AG20443 (cell line): ENCODE measurements around the gene SRGAP2B.
"Not testable (repeated sequence)": the region's sequence is repeated elsewhere in the genome, so short reads cannot be mapped to it uniquely, and the experiment has no call there.

ENCODE experiments used
- DNase-seq: peaks from one replicate; pipeline ENCODE4 v3.0.0; 2012; ENCODE audit warnings: low spot score, mixed read lengths

Gene SRGAP2B

DNA sequence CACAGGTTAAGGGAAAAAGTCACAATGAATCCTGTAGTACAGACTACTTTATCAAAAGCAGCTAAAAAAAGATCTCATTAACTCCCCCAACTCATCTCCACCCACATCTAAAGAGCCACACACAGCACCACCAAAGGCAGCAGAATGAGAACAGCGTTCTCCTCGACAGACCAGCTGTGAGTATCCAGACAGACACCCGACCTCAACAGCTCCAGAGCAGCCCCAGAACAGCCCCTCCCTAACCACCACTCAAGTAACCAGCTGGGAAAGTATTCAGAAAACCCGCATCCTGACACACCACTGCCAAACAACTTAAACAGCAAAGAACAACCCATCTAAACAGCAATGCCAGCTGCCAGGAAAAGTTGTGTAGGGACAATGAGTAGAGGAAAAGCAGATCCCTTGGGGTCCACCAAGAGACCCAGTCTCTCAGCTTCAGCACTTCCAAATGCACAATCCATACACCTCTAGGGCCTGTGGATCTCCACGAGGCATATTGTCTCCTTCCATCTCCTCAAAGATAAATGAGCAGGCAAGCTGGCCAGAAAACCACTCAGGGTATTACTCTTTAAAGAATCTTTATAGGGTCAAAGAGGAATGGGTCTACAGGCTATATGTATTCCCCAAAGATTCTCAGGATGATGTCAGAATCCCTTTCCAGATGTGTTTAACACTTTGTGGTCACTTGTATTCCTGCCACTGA lies 49.4 kb downstream of the SRGAP2B start:
- not testable (repeated sequence) for DNase-seq

DNA sequence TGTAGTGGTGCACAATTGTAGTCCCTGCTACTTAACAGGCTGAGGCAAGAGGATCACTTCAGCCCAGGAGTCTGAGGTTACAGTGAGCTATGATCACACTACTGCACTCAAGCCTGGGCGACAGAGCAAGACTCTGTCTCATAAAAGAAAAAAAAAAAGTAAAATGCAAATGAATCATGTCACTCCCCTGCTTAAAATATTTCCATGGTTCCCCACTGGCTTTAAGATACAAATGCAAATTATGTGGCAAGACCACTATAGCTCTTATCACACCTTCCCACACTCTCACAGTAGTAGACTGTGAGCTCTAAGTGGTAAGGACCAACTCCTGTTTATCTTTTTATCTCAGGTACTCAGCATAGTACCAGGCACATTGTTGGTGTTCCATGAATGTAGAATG lies 53.6 kb downstream of the SRGAP2B start:
- not testable (repeated sequence) for DNase-seq

DNA sequence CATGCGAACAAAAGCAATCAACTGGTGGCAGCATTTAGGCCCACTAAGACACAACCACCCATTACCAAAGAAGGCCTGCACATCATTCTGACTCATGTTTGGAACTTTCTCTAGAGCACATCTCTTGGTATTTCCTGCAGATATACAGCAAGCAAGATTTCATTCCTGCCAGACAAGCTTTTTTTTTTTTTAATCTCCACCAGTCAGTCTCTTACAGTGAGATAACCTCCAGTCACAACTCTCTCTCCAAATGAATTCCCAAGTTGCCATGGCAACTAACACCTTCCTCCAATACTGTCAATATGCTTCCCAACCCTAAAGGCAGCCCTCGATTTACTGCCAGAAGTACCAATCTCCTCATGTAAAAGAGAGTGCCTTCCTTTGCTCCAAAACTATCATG lies 59.1 kb downstream of the SRGAP2B start:
- DNase-seq: not testable (repeated sequence)

DNA sequence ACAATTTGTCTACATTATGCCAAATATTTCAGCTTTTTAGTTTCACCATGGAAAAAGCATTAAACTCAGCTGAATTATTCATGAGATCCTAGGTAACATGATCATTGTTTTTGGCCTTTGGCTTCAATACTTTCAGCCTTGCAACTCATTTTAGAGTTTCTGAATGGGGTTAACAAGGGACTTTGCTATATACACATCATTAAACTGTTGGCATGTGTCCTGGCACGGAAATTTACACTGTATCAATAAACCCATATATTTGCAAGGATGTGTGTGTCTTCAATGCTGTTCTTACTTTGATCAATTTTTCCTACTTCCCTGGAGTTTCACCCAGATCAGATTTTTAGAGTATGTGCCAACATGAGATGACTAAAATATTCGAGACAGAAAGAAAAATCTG lies 61.6 kb downstream of the SRGAP2B start:
- DNase-seq: not testable (repeated sequence)

DNA sequence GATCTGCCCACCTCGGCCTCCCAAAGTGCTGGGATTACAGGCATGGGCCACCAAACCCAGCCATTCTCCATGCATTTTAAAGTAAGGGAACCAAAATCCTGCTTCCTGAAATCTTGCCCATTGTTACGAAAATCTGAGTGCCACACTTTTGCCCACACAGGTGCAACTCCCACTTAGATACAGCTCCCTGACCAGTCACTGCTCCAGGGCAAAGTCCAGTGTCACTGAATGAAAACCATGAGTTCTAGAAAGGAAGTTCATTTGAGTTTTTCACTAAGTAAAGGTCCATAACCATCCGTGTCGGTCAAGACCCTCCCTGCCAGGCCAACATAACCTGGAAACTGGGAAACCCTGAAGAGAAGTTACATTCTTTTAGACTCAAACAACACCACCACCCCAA lies 67.9 kb downstream of the SRGAP2B start:
- DNase-seq: not testable (repeated sequence)

DNA sequence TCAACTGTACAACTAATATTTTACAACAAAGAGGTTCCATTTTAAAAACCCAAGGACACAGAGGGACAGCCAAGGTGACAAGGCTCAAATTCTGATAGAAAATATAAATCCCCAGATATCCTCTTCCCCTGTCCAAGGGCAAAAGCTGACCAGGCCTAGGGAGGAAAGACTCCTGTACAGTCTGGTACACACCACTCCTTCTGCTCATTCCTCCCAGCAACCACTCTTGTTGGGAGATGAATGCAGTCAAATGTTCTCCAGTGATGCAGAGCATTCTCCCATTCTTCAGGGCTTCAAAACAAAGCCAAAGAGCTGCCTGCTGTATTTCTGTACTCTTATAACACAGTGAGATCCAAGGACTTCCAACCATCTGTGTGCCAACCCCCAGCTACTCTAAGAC lies 69.8 kb downstream of the SRGAP2B start:
- DNase-seq: not testable (repeated sequence)

DNA sequence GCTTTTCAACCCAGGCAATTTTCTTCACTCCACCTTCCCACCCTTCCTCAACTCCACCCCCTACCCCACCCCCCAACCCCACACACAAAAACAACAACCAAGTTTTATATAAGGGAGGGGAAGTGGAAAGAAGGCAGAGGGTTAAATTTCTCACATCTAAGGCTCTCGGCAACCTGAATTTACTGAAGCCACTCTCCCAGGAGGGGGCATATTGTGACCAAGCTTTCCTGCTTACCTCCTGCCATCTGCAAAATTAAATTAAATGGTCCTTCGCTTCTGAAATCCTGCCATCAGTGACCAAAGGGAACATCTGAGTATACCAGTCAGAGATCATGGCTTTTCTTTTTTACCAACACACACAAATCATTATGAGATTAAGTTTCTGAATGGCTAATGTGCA lies 72.9 kb downstream of the SRGAP2B start:
- DNase-seq: not testable (repeated sequence)

DNA sequence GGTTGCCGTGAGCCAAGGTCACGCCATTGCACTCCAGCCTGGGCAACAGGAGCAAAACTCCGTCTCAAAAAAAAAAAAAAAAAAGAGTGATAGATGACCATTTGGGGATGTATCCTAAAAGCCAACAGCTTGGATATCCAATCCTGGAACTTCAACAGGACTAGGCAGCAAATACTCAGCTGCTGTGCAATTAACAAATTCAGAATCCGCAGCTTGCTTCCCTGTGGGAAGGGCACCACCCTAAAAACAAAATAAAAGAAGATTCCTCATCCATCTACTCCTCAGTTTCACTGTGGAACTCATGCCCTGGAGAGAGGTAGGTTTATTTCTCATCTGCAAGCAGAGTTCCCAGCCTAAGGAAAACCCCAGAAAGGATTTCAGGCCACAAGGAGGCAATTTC lies 73.4 kb downstream of the SRGAP2B start:
- not testable (repeated sequence) for DNase-seq

DNA sequence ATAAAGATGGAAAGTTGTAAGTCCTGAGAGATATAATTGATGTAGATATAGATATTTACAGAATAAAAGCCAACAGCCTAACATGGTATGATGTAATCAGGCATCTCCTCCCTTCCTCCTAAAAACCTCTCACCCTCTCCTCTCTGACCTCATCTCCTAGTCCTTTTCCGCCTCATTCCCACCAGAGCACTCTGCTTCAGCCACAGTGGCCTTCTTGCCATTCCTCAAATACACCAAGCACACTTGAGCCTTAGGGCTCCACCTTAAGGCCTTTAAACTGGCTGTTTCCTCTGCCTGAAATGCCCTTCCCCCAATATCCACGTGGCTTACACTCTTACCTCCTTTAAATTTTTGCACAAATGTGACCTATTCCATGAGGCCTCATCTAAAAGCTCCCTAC lies 75.4 kb downstream of the SRGAP2B start:
- DNase-seq: not testable (repeated sequence)

DNA sequence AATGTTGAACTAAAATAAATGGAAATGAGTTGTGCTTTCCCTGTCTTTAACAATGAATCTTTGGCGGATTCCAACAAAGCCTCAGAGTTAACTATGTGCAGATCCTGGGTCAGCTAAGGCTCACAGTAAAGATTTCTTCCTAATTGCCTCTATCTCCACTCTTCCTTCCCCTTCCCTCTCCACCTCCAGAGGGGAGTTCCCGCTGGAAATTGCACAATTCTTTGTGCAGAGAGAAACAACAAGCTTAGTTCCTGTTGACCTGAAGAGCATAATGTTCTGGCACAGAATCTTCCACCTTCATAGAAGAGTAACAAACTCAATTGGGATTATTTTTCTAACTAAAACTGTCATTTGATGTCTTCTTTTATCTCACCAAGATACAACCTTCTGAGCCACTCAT lies 77.4 kb downstream of the SRGAP2B start:
- not testable (repeated sequence) for DNase-seq

DNA sequence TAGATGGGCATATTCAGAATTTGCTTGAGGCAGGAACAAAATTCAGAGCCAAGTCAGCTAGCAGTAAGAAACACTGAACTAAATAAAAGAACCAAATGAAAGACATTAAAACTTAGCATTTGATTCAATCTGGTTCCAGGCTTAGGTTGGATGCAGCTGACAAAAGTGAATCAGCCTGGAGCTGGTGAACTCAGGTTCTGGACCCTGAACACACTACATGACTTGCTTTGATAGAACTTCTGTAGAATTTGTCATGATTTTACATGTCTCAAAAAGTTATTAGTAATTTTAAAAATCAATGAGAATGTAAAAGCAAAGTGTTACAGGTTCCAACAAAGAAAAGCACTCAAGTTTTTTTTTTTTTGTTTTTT lies 78.7 kb downstream of the SRGAP2B start:
- not testable (repeated sequence) for DNase-seq

DNA sequence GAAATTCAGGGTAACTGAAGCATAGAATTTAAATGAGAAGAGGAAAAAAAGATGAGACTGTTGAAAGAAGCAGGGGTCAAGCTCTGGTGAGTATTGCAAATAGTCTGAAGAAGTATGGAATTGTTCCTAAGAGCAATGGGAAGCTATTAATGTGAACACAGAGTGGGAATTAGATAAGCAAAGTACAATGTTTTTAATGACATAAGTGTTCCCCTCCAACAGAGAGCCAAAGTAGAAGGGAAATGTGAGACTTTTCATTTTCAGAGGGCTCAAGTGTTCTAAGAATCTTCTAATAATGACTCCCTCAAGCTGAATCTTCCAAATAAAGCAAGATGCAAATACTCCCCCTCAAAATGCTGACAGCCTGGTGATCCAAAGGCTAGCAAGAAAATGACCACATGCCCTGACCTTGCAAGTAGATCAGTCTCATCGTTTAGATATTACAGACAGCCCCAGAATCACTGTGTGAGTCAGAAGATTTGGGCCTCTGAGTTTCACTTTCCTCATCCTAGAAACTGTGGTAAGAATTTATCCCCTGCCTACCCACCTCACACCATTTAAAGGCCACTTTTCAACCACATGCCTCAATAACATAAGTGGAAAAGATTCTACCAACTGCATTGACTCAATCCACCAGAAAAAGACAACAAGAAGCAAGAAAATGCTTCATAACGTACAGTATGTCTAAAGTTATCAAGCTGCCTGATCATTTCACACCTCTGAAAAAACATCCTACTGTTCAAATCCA lies 79.2 kb downstream of the SRGAP2B start:
- not testable (repeated sequence) for DNase-seq

DNA sequence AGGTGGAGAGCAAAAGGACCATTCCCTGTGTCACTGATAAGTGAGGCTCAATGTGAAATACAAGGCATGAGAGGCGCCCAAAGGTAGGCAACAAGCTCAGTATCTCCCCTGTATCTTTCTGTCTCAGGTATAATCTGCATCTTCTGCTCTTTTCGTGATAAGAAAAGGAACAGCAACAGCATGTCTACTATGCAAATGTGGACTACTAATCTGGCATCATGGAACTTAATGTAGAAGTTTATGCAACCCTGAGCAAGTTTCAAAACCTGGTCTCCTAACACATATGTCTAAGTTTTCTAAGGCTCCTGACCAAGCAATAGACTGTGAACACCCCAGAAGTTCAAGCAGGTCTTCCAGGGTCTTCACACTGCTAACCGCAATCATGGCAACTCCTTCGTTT lies 81.8 kb downstream of the SRGAP2B start:
- DNase-seq: not testable (repeated sequence)

DNA sequence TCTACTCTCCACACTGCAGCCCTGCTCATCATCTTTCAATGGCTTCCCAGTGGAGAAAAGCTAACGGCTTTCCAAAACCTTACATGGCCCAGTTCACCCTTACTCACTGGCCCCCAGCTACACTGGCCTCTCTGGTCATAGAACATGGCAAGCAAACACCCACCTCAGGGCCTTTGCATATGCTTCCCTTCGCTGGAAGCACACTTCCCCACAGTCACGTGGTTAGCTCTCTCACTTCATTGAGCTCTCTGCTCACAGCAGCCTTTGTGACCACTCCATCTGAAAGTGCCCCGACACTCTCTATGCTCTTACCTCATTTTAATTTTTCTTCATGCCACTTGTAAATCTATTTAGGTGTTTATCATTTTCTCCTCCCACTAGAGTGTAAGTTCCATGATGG lies 83.3 kb downstream of the SRGAP2B start:
- not testable (repeated sequence) for DNase-seq

DNA sequence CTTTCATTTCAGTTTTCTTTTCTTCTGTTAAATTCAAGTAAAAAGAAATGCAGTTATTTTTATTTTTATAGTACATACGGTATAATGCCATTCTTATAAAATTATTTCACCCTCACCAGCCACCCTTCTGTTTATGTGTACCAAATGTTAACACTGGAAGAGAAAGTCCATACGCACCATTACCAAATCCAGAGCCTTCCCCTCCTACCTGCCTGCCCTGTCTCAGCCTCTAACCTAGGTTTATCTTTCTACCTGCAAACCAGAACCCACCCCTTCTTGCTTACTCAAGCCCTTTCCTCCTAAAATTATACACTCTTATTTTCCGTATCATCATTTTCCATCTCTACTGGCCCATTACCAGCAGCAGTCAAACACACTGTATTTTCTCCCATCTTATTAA lies 84.5 kb downstream of the SRGAP2B start:
- not testable (repeated sequence) for DNase-seq

DNA sequence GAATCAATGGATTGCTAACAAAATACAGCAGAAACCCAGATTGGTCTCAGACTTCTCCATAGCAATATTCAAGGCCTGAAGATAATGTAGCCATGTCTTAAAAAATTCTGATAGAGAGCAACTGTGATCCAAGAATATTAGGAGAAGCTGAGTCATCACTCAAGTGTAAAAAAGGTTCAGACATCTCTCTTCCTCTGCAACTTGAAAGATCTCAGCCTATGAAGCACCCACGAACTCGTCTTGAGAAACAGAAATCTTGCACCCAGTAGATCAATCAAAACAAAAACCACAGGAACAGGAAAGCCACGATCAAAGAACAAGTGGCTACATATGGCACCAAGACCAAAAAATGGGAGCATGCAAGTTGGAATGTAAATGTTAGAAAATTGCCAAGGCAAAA lies 85.2 kb downstream of the SRGAP2B start:
- DNase-seq: not testable (repeated sequence)

DNA sequence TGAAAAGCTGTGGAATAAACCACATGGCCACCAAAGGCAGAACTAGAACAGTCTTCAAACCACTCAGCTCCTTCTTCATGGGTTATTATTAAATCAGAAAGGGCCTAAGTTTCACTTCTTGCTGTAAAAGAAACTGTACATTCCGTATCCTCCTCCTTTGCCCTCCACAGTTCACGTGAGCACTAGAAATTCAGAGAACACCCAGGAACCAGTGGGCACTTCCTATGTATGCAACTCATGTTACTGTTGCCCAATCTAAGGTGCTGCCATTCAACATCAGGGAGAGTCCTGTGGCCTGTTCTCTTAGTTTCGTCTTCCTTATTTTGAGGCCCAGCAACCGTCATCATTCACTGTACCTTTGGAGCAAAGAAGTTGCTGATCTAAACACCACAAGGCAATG lies 86.7 kb downstream of the SRGAP2B start:
- DNase-seq: not testable (repeated sequence)

DNA sequence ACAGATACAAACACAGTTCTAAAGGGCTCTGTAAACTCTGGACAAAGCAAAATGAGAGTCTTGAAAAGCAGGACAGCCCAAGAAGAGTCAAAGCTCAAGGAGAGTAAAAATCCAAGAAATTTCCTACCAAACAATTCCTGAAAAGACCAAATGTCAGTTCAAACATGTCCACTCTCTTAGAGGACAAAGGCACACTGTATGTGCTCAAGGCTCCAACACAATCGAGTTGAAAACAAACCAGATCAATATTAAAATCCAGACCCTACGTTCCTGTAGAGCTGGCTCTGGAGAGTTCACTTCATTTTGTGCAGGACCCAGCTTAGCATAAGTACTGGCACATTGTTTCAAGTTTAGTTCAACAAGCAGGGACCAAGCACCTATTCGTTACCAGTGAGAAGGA lies 90.0 kb downstream of the SRGAP2B start:
- DNase-seq: not testable (repeated sequence)

DNA sequence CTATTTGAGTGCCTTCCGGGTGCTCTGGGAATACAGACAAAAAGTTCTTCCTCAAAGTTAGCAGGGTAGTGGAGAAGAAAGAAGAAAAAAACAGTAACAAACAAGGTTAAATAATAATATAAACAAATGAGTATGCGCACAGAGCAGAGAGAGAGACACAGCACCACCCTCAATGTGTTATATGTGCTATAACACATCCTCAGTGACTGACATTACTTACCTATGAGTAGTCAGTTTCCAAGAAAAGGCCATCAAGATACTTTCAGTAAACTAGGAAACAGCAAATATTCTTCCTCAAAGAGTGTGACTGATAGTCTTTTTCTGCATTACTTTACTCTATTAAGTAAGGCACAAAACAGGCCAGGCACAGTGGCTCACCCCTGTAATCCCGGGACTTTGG lies 93.7 kb downstream of the SRGAP2B start:
- not testable (repeated sequence) for DNase-seq

DNA sequence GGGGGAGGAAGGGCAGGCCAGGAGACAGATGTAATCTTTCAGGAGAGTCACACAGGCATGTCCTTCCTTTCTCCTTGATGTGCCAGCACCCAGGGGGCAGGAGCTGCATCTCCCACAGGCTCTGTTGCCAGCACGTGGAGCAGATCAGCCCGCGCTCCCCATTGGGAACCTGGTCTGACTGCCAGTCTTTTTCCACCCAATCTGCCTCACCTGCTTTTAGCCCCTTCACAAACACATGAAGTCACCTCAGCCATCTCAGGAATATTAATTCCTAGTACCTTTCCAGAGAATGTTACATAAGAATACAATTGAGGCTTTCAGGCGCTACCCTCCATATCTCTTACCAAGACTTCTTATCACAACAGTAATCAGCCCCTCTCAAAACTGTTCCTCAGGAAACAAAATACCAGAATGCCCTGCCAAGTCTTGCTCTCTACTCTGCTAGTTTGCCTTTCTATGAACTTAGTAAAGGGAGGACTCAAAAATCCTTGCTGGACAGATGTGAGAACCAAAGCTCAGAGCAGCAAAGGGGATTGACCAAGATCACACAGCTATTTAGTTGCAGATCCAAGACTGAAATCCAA lies 94.3 kb downstream of the SRGAP2B start:
- not testable (repeated sequence) for DNase-seq

DNA sequence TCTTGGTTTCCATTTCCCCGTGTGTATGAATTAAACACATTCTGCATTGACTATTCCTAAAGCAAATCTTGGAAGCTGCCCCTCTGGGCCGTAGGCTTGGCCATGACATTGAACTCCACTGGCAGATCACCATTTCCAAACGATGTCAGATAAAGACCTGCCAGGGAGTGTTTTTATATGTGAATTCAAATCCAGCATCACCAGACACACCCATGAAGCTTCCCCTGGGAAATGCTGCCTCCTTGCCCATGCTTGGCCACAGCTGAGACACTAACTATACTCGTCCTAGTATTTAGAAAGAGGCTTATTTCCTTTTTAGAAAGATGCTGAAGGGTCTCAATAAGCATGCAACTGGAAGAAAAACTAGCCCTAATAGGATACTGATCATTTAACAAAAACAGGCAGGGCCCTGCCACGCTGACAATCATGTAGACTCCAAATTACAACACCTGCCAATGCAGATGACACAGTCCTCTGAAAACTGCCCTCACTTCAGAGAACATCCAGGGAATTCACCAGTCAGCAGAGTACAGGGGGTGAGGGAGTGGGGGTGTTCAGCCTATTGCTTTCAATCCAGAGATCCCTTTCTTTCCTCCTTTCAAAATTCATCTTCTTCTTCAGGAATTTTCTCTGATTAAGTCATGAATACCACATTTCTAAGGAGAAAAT lies 94.9 kb downstream of the SRGAP2B start:
- DNase-seq: not testable (repeated sequence)

DNA sequence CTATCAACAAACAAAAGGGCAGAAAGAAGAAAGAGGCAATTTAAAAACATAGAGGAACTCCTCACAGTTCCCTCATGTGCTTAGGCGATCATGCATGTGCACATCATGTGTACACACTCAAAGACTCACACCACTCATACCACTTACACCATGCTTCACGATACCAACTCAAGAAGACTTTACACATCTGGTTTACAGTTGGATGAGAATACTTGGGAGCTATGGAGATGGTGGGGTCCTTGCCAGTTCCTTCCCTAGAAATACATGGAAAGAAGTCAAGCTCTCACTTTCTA lies 96.2 kb downstream of the SRGAP2B start:
- not testable (repeated sequence) for DNase-seq
